Measurements from ENCODE around the gene ING5. TPM values are rescaled to one million over a fixed set of nuclear protein-coding genes. Genes with fewer than 3 reads are reported as not detected.

Gene ING5
- total RNA-seq, 1 experiment from 2014 or later: 28.6 TPM

GRCh38 chr2:241665731-241666440 lies 36.0 kb upstream of the ING5 start:
- POLR2A ChIA-PET: no interaction called here
- Histone ChIP-seq H3K27me3 (replicated peaks; ENCODE audit: control insufficient read depth, insufficient read depth, low read length) (no peaks in the 10 kb centered on the region), H3K4me1 (no peaks in the 10 kb centered on the region), H3K36me3 (ENCODE audit: control insufficient read depth, insufficient read depth, low read length) (no peaks in the 10 kb centered on the region; the same call in 1 of the 2 replicates), H3K4me3 (ENCODE audit: low read depth, low read length) (no peak overlapping the region), H3K9me3 (no peaks in the 10 kb centered on the region)
- H3K4me1 Mint-ChIP-seq (ENCODE audit: low read depth, unreplicated experiment): peaks cover 6% of the 10 kb centered on the region
- no peaks in the 10 kb centered on the region for H3K9me3 Mint-ChIP-seq (ENCODE audit: unreplicated experiment)
- BruUV-seq (replicated peaks): no TSS peak
- H3K27me3 Mint-ChIP-seq (ENCODE audit: insufficient read depth, unreplicated experiment): no peaks in the 10 kb centered on the region
- H3K36me3 Mint-ChIP-seq (ENCODE audit: insufficient read depth, unreplicated experiment): peaks cover 45% of the 10 kb centered on the region
- TF ChIP-seq CTCF (IDR thresholded peaks at IDR 0.05; ENCODE audit: insufficient read depth in 1 of 2, low read depth in 1 of 2, low read length in 1 of 2, severe bottlenecking in 1 of 2, unreplicated experiment in 1 of 2): no peak
- H3K27ac Mint-ChIP-seq (ENCODE audit: unreplicated experiment): no peak overlapping the region
- intact Hi-C loops (cut with micrococcal nuclease; ENCODE audit: unreplicated experiment): loop anchor here (10.0 kb wide), 1 partner anchor 209 kb away; no protein-coding TSS in a partner anchor
- DNase-seq: no peak
- H3K4me3 Mint-ChIP-seq (ENCODE audit: unreplicated experiment): no peak overlapping the region
- CTCF ChIA-PET: no interaction called here

GRCh38 chr2:241666627-241667400 lies 35.0 kb upstream of the ING5 start:
- ChIA-PET POLR2A (no interaction called here), CTCF (no interaction called here)
- no TSS peak for BruUV-seq (replicated peaks)
- TF ChIP-seq CTCF (IDR thresholded peaks at IDR 0.05; ENCODE audit: insufficient read depth in 1 of 2, low read depth in 1 of 2, low read length in 1 of 2, severe bottlenecking in 1 of 2, unreplicated experiment in 1 of 2): no peak
- Histone ChIP-seq H3K27me3 (replicated peaks; ENCODE audit: control insufficient read depth, insufficient read depth, low read length) (no peaks in the 10 kb centered on the region), H3K4me1 (no peaks in the 10 kb centered on the region), H3K4me3 (ENCODE audit: low read depth, low read length) (no peak overlapping the region), H3K9me3 (no peaks in the 10 kb centered on the region), H3K36me3 (ENCODE audit: control insufficient read depth, insufficient read depth, low read length) (no peaks in the 10 kb centered on the region)
- Mint-ChIP-seq H3K4me3 (ENCODE audit: unreplicated experiment) (no peak overlapping the region), H3K36me3 (ENCODE audit: insufficient read depth, unreplicated experiment) (peaks cover 53% of the 10 kb centered on the region), H3K4me1 (ENCODE audit: low read depth, unreplicated experiment) (peaks cover 6% of the 10 kb centered on the region), H3K27ac (ENCODE audit: unreplicated experiment) (no peak overlapping the region), H3K27me3 (ENCODE audit: insufficient read depth, unreplicated experiment) (no peaks in the 10 kb centered on the region), H3K9me3 (ENCODE audit: unreplicated experiment) (no peaks in the 10 kb centered on the region)
- DNase-seq: no peak
- intact Hi-C loops (cut with micrococcal nuclease; ENCODE audit: unreplicated experiment): loop anchor here (10.0 kb wide), 1 partner anchor 208 kb away; no protein-coding TSS in a partner anchor

- H3K4me1 Mint-ChIP-seq (ENCODE audit: low read depth, unreplicated experiment): peaks cover 6% of the 10 kb centered on the region
- Histone ChIP-seq H3K9me3 (no peaks in the 10 kb centered on the region), H3K36me3 (ENCODE audit: control insufficient read depth, insufficient read depth, low read length) (no peaks in the 10 kb centered on the region), H3K4me3 (ENCODE audit: low read depth, low read length) (no peak overlapping the region), H3K4me1 (no peaks in the 10 kb centered on the region), H3K27me3 (replicated peaks; ENCODE audit: control insufficient read depth, insufficient read depth, low read length) (no peaks in the 10 kb centered on the region)
- no peak overlapping the region for H3K27ac Mint-ChIP-seq (ENCODE audit: unreplicated experiment)
- no peak for DNase-seq
- intact Hi-C loops (cut with micrococcal nuclease; ENCODE audit: unreplicated experiment): loop anchor here (10.0 kb wide), 1 partner anchor 206 kb away; no protein-coding TSS in a partner anchor
- H3K9me3 Mint-ChIP-seq (ENCODE audit: unreplicated experiment): no peaks in the 10 kb centered on the region
- peaks cover 52% of the 10 kb centered on the region for H3K36me3 Mint-ChIP-seq (ENCODE audit: insufficient read depth, unreplicated experiment)
- BruUV-seq (replicated peaks): no TSS peak
- no peak overlapping the region for H3K4me3 Mint-ChIP-seq (ENCODE audit: unreplicated experiment)
- ChIA-PET CTCF (no interaction called here), POLR2A (no interaction called here)
- H3K27me3 Mint-ChIP-seq (ENCODE audit: insufficient read depth, unreplicated experiment): no peaks in the 10 kb centered on the region
- TF ChIP-seq CTCF (IDR thresholded peaks at IDR 0.05; ENCODE audit: insufficient read depth in 1 of 2, low read depth in 1 of 2, low read length in 1 of 2, severe bottlenecking in 1 of 2, unreplicated experiment in 1 of 2): no peak
Observed at GRCh38 chr2:241668354-241668753, 33.5 kb upstream of the ING5 start.
